Fibroblast of lung (primary cell): ENCODE measurements around the gene MCTP1.

Source experiments
- CTCF ChIP-seq, 2 donors: IDR thresholded peaks in 1 of 2; conservative IDR thresholded peaks in 1 of 2; 1 replicate in 1 of 2; 2 replicates in 1 of 2; pipeline ENCODE4 v1.5.1; 2011 to 2012; ENCODE audit warnings: low read length in 2 of 2, control low read depth in 1 of 2, inconsistent platforms in 1 of 2, low read depth in 1 of 2, mild to moderate bottlenecking in 1 of 2
- EZH2 ChIP-seq: IDR thresholded peaks from 2 replicates; pipeline ENCODE4 v1.5.1; 2012; ENCODE audit warnings: low read length, control low read depth, mild to moderate bottlenecking; ENCODE audit errors: missing control alignments

GRCh38 chr5:95063492-95063891 is 221.4 kb downstream of the MCTP1 start:
- TF ChIP-seq CTCF (conservative IDR thresholded peaks at IDR 0.05 in 1 of 2, IDR thresholded peaks at IDR 0.05 in 1 of 2; ENCODE audit: low read depth in 1 of 2, low read length in 2 of 2) (no peak), EZH2 (no peak)
